ENCODE data around the gene C10orf62.

Gene C10orf62

DNA sequence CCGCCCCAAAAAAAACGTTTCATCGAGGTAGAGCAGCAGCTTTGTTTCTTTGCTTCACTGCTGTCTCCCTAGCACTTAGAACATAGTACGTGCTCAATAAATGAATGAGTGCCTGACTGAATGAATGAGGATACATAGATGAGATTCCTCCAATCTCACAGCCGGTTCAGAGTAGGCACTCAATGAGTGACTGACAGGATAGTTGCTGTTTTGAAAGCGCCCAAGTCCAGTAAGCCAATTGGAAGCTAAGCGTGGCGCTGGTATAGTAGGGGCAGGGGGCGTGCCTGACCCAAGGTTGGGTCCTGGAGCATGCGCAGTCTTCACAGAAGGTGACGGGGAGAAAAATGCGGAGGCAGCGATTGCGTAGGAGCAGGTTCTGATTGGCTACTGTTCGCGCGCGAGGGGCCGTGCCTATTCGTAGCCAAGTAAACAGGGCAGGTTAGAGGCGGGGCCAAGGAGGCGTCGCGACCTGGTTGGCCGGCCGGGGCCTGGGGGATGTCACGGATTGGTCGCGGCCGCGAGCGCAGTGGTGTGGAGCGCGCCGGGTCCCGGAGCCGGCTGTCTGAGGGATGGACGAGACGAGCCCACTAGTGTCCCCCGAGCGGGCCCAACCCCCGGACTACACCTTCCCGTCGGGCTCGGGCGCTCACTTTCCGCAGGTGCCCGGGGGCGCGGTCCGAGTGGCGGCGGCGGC is 50.8 kb downstream of the C10orf62 start, which contains the start of gene PI4K2A:
Gene PI4K2A (plus strand): TSS at position 498 of the 694 bp plus-strand sequence. CDS start 72 bp downstream, at position 570.
- TF ChIP-seq CTCF (conservative IDR thresholded peaks at IDR 0.05) (no peak), ZFX (IDR thresholded peaks at IDR 0.05) (no peak)
- peak within 1 kb of the TSS; percentile 70 for H3K27ac ChIP-seq

All from C4-2B (cell line).